ENCODE results near the gene PRSS21.

- TF ChIP-seq EZH2 (IDR thresholded peaks at IDR 0.05) (no peak), POLR2AphosphoS5 (IDR thresholded peaks at IDR 0.05; ENCODE audit: borderline replicate concordance, low read depth, low read length) (no peak), FOXP2 (optimal IDR thresholded peaks at IDR 0.05; ENCODE audit: control extremely low read depth, extremely low read length, insufficient read depth) (no peak)
Observed at GRCh38 chr16:2767891-2768290, 49.1 kb upstream of the PRSS21 start.
